ENCODE data around the gene IL17B. TPM values are rescaled to one million over a fixed set of nuclear protein-coding genes. Genes with fewer than 3 reads are reported as not detected.

IL17B gene
- total and polyA plus RNA-seq, 9 of the 15 experiments (the other 6 are each of a cell fraction or from before 2014, with no cell fraction given), result 0.28 to 2.6 (median 0.53) TPM; not detected in 2

GRCh38 chr5:149404746-149405549 is 25.9 kb upstream of the IL17B start:
- intact Hi-C loops (cut with micrococcal nuclease), result no loop called here
- H3K9ac ChIP-seq (ENCODE audit: insufficient read depth in 1 of 2, low read depth in 2 of 2, low read length in 2 of 2), result peak overlapping the region in 1 of 2 experiments; percentile 47; a peak in 2 of 4 replicates
- no peak overlapping the region for H3K4me3 ChIP-seq
- 0 out of 2 replicates have a peak, but pooled peaks cover 3% of the 10 kb centered on the region for H4K20me1 ChIP-seq (replicated peaks; ENCODE audit: control insufficient read depth, insufficient read depth, low read length)
- peak overlapping the region; percentile 76 for H2AFZ ChIP-seq (ENCODE audit: low read depth, low read length)
- no peaks in the 10 kb centered on the region for H3K9me1 ChIP-seq (ENCODE audit: control insufficient read depth, insufficient read depth, low read length)
- peaks cover 0 to 14% of the 10 kb centered on the region in 2 experiments; a peak in 1 of 5 replicates for H3K27me3 ChIP-seq (ENCODE audit: control insufficient read depth in 2 of 2, insufficient read depth in 2 of 2, low read length in 2 of 2)
- H3K4me1 ChIP-seq (replicated peaks in 1 of 2; ENCODE audit: control insufficient read depth in 2 of 2, insufficient read depth in 2 of 2, low read length in 2 of 2), result peaks cover 24 to 27% of the 10 kb centered on the region in 2 experiments; a peak in 4 of 5 replicates
- no peaks in the 10 kb centered on the region for H3K9me3 ChIP-seq (replicated peaks; ENCODE audit: control insufficient read depth, insufficient read depth, low read depth, low read length)
- POLR2A ChIA-PET, result interaction anchor here (1.3 kb wide), 1 partner anchor 142 kb away, joined by 3 read pairs; no protein-coding TSS in a partner anchor
- no peaks in the 10 kb centered on the region for H3K79me2 ChIP-seq (ENCODE audit: control insufficient read depth, insufficient read depth, low read length)
- no TSS peak for BruUV-seq (replicated peaks)
- ATAC-seq, result peak; percentile 51
- CTCF ChIA-PET (ENCODE audit: low intra/inter-chr PET ratio), result interaction anchor here (0.6 kb wide), 1 partner anchor 293 kb away, joined by 9 read pairs; no protein-coding TSS in a partner anchor
- 42% methylated on average over 15 of the region's 17 CpGs for WGBS (ENCODE audit: insufficient coverage, low coverage, missing lambda C conversion rate)
- H3K4me2 ChIP-seq (ENCODE audit: insufficient read depth, low read length), result peak overlapping the region; percentile 24; the same call in 1 of the 2 replicates
- peak in 1 of 4 experiments; percentile 32 for DNase-seq (ENCODE audit: extremely low read depth in 1 of 4, low spot score in 3 of 4)
- no peaks in the 10 kb centered on the region for H3K36me3 ChIP-seq (ENCODE audit: control insufficient read depth, insufficient read depth, low read length)
- H3K27ac ChIP-seq (ENCODE audit: extremely low read depth, low read depth, low read length), result no peak overlapping the region
- in situ Hi-C loops (cut with MboI), result no loop called here
- FAIRE-seq, result peak; percentile 83
- peak; percentile 86 for TF ChIP-seq FOSL1 (tag; conservative IDR thresholded peaks at IDR 0.05)
- no peak; the same call in 1 of the 2 replicates for TF ChIP-seq CEBPG (CRISPR knock-in tag; IDR thresholded peaks at IDR 0.05)
- 0 out of 4 replicates have a peak, but pooled peaks of 1 of the 2 experiments have one; percentile 8 for TF ChIP-seq CEBPG (tag; conservative IDR thresholded peaks at IDR 0.05 in 1 of 2, IDR thresholded peaks at IDR 0.05 in 1 of 2)
- TF ChIP-seq, protein P1, sequence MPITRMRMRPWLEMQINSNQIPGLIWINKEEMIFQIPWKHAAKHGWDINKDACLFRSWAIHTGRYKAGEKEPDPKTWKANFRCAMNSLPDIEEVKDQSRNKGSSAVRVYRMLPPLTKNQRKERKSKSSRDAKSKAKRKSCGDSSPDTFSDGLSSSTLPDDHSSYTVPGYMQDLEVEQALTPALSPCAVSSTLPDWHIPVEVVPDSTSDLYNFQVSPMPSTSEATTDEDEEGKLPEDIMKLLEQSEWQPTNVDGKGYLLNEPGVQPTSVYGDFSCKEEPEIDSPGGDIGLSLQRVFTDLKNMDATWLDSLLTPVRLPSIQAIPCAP (CRISPR knock-in tag; IDR thresholded peaks at IDR 0.05; ENCODE audit: borderline replicate concordance), result no peak
- TF ChIP-seq ZNF384 (IDR thresholded peaks at IDR 0.05; ENCODE audit: low read depth, low read length), result no peak
- TF ChIP-seq ATF3 (IDR thresholded peaks at IDR 0.05), result peak; percentile 53
- TF ChIP-seq ATF3 (CRISPR knock-in tag; conservative IDR thresholded peaks at IDR 0.05), result no peak
- TF ChIP-seq REST (IDR thresholded peaks at IDR 0.05; ENCODE audit: borderline replicate concordance), result no peak
- no peak for TF ChIP-seq REST (CRISPR knock-in tag; IDR thresholded peaks at IDR 0.05; ENCODE audit: low read depth)
- TF ChIP-seq ZBTB7A (IDR thresholded peaks at IDR 0.05; ENCODE audit: borderline replicate concordance, control insufficient read depth, low read depth, low read length), result 0 out of 2 replicates have a peak, but pooled peaks have one; percentile 8

Measured in K562 (cell line).